CD4-positive, alpha-beta T cell treated with Interleukin-10 for 1 hour (primary cell): ENCODE results near the gene MAPK11.
A peak's percentile ranks its signal among the peaks of the same experiment; 100 is the strongest.

Experiments used
- DNase-seq: peaks from one replicate; pipeline ENCODE4 v3.0.0-alpha.2; 2020

Gene MAPK11

DNA sequence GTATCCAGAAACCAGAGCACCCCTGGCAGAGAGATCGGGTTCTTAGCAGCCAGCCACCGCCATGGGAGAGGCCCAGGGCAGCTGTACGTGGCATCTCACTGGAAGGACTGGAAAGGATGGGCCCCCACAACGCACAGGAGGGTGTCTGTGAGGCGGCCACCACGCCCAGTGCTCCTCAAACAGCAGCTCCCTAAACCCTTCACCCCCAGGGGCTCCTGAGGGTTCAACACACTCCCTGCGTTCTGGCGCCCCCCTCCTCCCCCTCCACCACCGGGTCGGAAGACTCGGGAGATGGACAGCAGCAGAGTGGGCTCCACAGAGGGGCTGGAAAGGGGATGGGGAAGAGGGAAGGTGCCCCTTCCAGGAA is 9.8 kb downstream of the MAPK11 start:
- no peak for DNase-seq

DNA sequence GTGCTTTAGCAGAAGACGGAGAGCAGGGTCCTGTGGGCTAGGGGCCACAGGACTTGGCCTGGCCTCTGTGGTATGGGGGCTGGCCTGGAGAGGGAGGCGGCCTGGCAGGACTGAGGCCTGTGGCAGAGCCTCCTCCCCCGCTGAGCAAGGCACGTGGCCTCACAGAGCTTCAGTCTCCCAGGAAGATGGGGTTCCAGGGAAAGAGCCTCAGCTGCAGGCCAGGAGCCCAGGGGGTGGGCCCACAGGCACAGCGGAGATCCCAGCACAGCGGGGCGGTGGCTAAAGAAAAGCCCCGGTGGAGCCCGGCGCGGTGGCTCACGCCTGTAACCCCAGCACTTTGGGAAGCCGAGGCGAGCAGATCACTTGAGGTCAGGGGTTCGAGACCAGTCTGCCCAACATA is 10.9 kb downstream of the MAPK11 start:
- DNase-seq: no peak

GRCh38 chr22:50258361-50259292 is 11.6 kb downstream of the MAPK11 start:
- DNase-seq: no peak

GRCh38 chr22:50257451-50258360 is 12.5 kb downstream of the MAPK11 start:
- DNase-seq: no peak

DNA sequence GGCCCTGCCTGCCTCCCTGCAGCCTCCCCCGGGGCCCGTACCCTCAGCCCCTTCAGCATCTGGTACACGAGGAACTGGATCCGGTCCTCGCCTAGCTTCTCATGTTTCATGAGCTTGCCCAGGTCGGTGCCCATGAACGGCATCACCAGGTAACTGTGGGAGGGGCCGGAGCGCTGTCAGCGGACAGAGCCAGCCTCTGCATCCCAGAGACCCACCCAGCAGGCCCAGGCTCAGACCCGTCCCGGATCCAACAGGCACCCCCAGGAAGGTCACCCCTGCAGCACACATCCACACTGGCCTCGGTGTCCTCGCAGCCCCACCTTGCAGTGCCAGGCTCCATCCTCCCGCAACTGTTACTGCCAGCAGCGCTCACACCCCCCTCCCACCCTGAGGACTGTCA is 13.1 kb downstream of the MAPK11 start:
- no peak for DNase-seq

GRCh38 chr22:50256258-50256862 is 13.8 kb downstream of the MAPK11 start:
- DNase-seq: no peak

DNA sequence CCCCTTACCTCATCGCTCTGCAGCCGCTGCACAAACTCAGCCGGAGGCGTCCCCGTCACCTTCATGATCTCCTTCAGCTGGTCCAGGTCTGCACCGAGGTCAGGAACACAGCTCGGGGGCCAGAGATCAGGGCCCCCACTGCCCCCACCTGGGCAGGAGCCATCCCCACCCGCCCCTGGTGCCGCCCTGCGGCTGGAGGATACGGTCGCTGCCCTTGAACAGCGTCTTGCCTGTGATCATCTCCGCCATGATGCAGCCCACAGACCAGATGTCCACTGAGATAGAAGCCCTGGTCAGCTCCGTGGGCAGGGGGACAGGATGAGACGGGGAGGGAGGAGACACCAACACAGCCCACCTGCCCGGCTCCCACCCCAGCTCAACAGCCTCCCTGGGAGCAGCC is 14.6 kb downstream of the MAPK11 start:
- DNase-seq: no peak

DNA sequence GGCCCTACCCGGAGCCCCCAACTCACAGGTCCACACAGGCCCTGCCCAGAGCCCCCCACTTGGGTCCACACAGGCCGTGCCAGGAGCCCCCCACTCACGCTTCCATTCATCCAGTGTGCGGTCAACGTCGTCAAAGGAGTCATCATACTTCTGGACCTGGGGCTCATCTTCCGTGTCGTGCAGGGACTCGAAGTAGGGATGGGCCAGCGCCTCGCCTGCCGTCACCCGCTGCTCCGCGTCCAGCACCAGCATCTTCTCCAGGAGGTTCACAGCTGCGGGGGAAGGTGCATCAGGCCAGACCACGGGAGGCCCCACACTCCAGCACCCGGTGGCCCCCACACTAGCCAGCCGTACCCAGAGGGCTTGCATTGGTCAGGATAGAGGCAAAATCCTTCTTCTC is 15.1 kb downstream of the MAPK11 start:
- DNase-seq: no peak

- no peak for DNase-seq
Measured at GRCh38 chr22:50253941-50254340, 16.2 kb downstream of the MAPK11 start.

DNA sequence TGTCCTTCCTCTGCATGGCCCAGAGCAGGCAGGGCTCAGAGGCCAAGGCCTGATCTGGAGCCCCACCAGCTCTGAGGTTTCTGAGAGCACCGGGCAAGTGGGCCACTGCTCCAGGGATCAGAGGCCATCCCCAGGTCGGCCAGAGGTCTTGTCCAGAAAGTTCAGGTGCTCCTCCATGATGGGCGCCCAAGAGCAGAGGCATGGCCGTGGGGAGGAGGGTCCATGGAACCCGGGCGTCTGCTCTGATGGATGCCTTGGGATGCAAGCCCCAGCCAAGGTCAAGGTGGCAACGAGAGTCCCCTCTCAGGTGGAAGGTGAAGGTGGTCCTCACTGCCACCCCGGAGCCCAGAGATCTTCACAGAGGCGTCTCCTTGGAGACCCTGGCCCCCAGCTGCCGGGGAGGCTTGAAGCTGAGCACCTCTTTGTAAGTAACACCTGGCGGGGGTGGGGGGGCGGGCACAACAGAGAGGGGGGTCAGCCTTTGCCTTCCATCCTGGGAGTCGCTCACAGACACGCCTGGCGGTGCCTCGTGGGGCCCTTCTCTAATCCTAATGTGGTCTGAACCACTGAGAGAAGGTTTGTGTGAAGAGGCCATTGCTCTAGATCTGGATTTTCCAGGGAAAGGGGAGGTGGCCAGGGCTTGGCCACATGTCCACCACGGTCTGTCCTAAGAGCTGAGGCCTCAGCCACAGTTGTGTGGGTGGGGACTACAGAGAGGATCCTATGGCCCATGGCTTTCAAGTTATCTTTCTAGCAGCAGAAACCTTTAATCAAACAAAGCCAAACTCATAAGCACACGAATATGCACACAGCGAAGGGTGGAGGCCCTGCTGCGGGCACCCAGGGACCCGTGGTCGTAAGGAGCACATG is 16.9 kb downstream of the MAPK11 start:
- DNase-seq: no peak

GRCh38 chr22:50252082-50253045 is 17.8 kb downstream of the MAPK11 start:
- peak; percentile 80 for DNase-seq

GRCh38 chr22:50251477-50252081 is 18.6 kb downstream of the MAPK11 start:
- DNase-seq: peak; percentile 22

DNA sequence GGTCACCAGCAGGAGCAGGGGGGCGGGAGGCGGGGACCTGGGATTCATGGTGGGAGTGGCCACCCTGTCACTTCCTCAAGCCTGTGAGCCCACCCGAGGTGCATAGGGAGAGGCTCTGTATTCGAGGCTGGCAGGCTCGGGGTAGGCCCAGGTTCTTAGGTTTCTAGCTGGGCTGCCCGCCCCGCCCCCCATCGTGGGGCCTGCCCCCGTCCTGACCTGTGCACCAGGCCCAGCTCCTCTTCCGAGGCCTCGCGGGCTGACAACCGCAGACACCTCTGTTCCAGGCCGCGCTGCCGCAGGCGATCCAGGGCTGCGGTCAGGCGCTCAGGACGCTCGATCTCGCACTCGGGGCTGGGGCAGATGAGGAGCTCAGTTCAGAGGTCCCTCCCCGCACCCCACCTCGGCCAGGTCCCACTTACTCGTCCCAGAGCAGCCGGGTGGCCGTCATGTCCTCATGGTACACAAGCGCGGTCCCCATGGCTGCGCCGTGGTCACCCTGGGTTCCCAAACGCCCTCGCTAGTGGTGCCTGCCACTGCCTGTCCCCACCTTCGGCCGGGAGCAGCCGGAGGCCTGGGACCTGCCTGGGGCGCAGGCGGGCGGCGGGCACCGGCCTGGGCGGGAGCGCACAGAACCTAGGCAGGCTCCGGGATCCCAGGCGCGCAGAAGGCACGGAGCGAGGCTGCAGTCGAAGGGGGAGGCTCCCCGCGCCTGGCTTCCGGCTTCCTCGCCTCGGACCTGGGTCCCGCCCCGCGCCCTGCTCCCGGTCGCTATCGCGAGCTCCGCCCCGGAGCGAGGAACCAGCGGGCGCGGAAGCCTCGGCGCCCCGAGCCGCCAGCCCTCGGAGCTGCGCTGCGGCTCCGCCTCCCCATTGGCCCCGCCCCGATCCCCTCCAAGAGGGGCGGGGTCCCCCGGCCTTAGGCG is 19.4 kb downstream of the MAPK11 start, which contains the start of gene HDAC10:
HDAC10 (minus strand) TSS at position 711 of the 922 bp plus-strand sequence; CDS start at position 478, 233 bp downstream.
- peak; percentile 85 for DNase-seq

DNA sequence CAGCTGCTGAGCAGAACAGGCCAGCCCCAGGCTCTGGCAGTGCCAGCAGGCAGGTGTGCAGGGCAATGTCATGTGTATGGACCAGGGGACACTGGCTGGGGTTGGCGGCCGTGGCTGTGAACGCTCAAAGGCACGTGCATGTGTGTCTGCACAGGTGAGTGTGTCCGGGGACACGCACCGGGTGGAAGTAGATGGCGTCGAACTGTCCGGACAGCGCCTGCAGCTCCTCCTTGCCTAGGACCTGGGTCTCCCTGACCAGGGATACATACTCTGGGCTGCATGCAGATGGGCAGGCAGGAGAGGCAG is 20.0 kb downstream of the MAPK11 start:
- no peak for DNase-seq

GRCh38 chr22:50249341-50250248 is 20.6 kb downstream of the MAPK11 start:
- no peak for DNase-seq

- no peak for DNase-seq
Measured at GRCh38 chr22:50248196-50249081, 21.7 kb downstream of the MAPK11 start.

- peak; percentile 83 for DNase-seq
Measured at GRCh38 chr22:50247748-50248147, 22.4 kb downstream of the MAPK11 start.
